PC-3 (cell line): Measurements from ENCODE around the gene MRTFA.

Source experiments
- EZH2 ChIP-seq: fragments of 300-600 bp; sonication (generic); IDR thresholded peaks from one replicate; pipeline ENCODE4 v1.6.1; 2017; ENCODE audit warnings: antibody characterized with exemption, mild to moderate bottlenecking, low read length; ENCODE audit not compliant: unreplicated experiment
- EZH2phosphoT487 ChIP-seq: fragments of 300-600 bp; sonication (generic); IDR thresholded peaks from 2 replicates; pipeline ENCODE4 v1.6.1; 2018; ENCODE audit warnings: mild to moderate bottlenecking, antibody characterized with exemption, low read length, borderline replicate concordance
- TF ChIP-seq, protein P1 (sequence below): fragments of 300-600 bp; sonication (generic); conservative IDR thresholded peaks from 2 replicates; pipeline ENCODE4 v1.5.1; 2017; ENCODE audit warnings: antibody characterized with exemption, low read depth, mild to moderate bottlenecking, low read length

DNA sequence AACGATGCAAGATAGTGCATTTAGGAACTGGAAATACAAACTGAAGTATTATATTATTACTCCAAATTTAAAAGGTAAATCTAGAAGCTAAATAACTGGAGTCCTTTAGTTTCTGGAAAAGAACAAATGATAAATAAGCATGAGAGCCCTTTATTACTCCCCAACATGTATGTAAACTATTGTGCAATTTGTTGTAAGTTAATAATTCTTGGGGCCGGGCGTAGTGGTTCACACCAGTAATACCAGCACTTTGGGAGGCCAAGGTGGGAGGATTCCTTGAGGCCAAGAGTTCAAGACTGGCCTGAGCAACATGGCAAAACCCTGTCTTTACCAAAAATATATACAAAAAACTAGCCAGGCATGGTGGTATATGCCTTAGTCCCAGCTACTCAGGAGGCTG is 255.1 kb downstream of the MRTFA start:
- TF ChIP-seq, protein P1, sequence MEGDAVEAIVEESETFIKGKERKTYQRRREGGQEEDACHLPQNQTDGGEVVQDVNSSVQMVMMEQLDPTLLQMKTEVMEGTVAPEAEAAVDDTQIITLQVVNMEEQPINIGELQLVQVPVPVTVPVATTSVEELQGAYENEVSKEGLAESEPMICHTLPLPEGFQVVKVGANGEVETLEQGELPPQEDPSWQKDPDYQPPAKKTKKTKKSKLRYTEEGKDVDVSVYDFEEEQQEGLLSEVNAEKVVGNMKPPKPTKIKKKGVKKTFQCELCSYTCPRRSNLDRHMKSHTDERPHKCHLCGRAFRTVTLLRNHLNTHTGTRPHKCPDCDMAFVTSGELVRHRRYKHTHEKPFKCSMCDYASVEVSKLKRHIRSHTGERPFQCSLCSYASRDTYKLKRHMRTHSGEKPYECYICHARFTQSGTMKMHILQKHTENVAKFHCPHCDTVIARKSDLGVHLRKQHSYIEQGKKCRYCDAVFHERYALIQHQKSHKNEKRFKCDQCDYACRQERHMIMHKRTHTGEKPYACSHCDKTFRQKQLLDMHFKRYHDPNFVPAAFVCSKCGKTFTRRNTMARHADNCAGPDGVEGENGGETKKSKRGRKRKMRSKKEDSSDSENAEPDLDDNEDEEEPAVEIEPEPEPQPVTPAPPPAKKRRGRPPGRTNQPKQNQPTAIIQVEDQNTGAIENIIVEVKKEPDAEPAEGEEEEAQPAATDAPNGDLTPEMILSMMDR = no peak
- no peak for TF ChIP-seq EZH2phosphoT487
- TF ChIP-seq EZH2 = no peak
